Neural progenitor cell (in vitro differentiated cells): ENCODE results near the gene ZNF213. TPM values are rescaled to one million over a fixed set of nuclear protein-coding genes. Genes with fewer than 3 reads are reported as not detected.

Source experiments
- DNase-seq: peaks from one replicate; pipeline ENCODE4 v3.0.0-alpha.2; 2016; ENCODE audit warnings: low spot score
- H2AFZ ChIP-seq: fragments of 200-600 bp; sonication (generic); replicated peaks from 2 replicates; pipeline ENCODE4 v1.6.1; 2016; ENCODE audit warnings: antibody characterized with exemption
- H3F3A ChIP-seq: fragments of 200-600 bp; sonication (generic); 2 replicates; pipeline ENCODE4 v1.6.1; 2016; ENCODE audit warnings: antibody characterized with exemption, low read depth
- H3K27ac ChIP-seq: fragments of 200-600 bp; sonication (generic); 2 replicates; pipeline ENCODE4 v1.5.1; 2016; ENCODE audit warnings: mild to moderate bottlenecking
- H3K27me3 ChIP-seq: fragments of 200-600 bp; sonication (generic); 2 replicates; pipeline ENCODE4 v1.6.1; 2016; ENCODE audit warnings: mild to moderate bottlenecking, moderate library complexity
- H3K36me3 ChIP-seq: fragments of 200-600 bp; sonication (generic); 2 replicates; pipeline ENCODE4 v1.5.1; 2016
- H3K4me1 ChIP-seq: fragments of 200-600 bp; sonication (generic); 2 replicates; pipeline ENCODE4 v1.6.1; 2016; ENCODE audit warnings: mixed run types
- H3K4me2 ChIP-seq: fragments of 200-600 bp; sonication (generic); 2 replicates; pipeline ENCODE4 v1.6.1; 2016
- H3K4me3 ChIP-seq: fragments of 200-600 bp; sonication (generic); 2 replicates; pipeline ENCODE4 v1.5.1; 2016
- H3K79me2 ChIP-seq: fragments of 200-600 bp; sonication (generic); 2 replicates; pipeline ENCODE4 v1.6.1; 2016; ENCODE audit warnings: low read depth
- H3K9ac ChIP-seq: fragments of 200-600 bp; sonication (generic); 2 replicates; pipeline ENCODE4 v1.6.1; 2016
- H3K9me3 ChIP-seq: fragments of 200-600 bp; sonication (generic); 2 replicates; pipeline ENCODE4 v1.5.1; 2016; ENCODE audit warnings: low read depth
- H4K20me1 ChIP-seq: fragments of 200-600 bp; sonication (generic); 2 replicates; pipeline ENCODE4 v1.6.1; 2016; ENCODE audit warnings: low read depth
- H3K27ac Mint-ChIP-seq: 3 replicates; pipeline ENCODE4 v1.8.0; 2021; ENCODE audit warnings: mixed read lengths
- H3K27me3 Mint-ChIP-seq: 2 replicates; pipeline ENCODE4 v1.8.0; 2022; ENCODE audit warnings: low read depth, mild to moderate bottlenecking, inconsistent platforms, moderate library complexity, mixed read lengths; ENCODE audit not compliant: insufficient read depth
- H3K36me3 Mint-ChIP-seq: 3 replicates; pipeline ENCODE4 v1.8.0; 2021; ENCODE audit warnings: mixed read lengths
- H3K4me1 Mint-ChIP-seq: 3 replicates; pipeline ENCODE4 v1.8.0; 2021; ENCODE audit warnings: mixed read lengths
- H3K4me3 Mint-ChIP-seq: 3 replicates; pipeline ENCODE4 v1.8.0; 2021; ENCODE audit warnings: mild to moderate bottlenecking, moderate library complexity, mixed read lengths
- H3K9me3 Mint-ChIP-seq: 3 replicates; pipeline ENCODE4 v1.8.0; 2020; ENCODE audit warnings: mixed read lengths
- CTCF ChIP-seq: fragments of 200-600 bp; sonication (generic); IDR thresholded peaks from 2 replicates; pipeline ENCODE4 v1.5.1; 2017; ENCODE audit warnings: antibody characterized with exemption, mild to moderate bottlenecking
- EZH2 ChIP-seq: fragments of 200-600 bp; sonication (generic); IDR thresholded peaks from 2 replicates; pipeline ENCODE4 v1.6.1; 2017; ENCODE audit warnings: antibody characterized with exemption, mild to moderate bottlenecking, moderate library complexity
- EZH2phosphoT487 ChIP-seq: fragments of 200-600 bp; sonication (generic); IDR thresholded peaks from 2 replicates; pipeline ENCODE4 v1.6.1; 2017; ENCODE audit warnings: antibody characterized with exemption
- total RNA-seq: library from RNA; depleted of rRNA; stranded (reverse); fragments of >200 nt; gene quantifications from 2 replicates; pipeline ENCODE4 v1.2.3, GENCODE V29; 2015; ENCODE audit warnings: low replicate concordance

Gene ZNF213
- total RNA-seq, 1 donor from 2014 or later = 1.3 TPM

GRCh38 chr16:3148256-3149192 lies 13.7 kb downstream of the ZNF213 start:
- H3K4me3 ChIP-seq = no peak overlapping the region
- TF ChIP-seq EZH2 (no peak), CTCF (no peak), EZH2phosphoT487 (no peak)
- H3K9me3 Mint-ChIP-seq = peaks cover 13% of the 10 kb centered on the region
- DNase-seq = no peak
- H3K36me3 Mint-ChIP-seq = peaks cover 3% of the 10 kb centered on the region
- H4K20me1 ChIP-seq = peaks cover 9% of the 10 kb centered on the region
- no peaks in the 10 kb centered on the region for H3K36me3 ChIP-seq
- H3F3A ChIP-seq = peaks cover 41% of the 10 kb centered on the region
- peaks cover 31% of the 10 kb centered on the region for H3K27me3 Mint-ChIP-seq
- no peaks in the 10 kb centered on the region for H3K79me2 ChIP-seq
- no peaks in the 10 kb centered on the region for H3K9me3 ChIP-seq
- peaks cover 26% of the 10 kb centered on the region for H3K4me1 Mint-ChIP-seq
- no peaks in the 10 kb centered on the region for H3K4me1 ChIP-seq
- no peak overlapping the region for H3K4me2 ChIP-seq
- no peak overlapping the region for H3K9ac ChIP-seq
- peak overlapping the region; percentile 29 for H3K27ac Mint-ChIP-seq
- H2AFZ ChIP-seq = no peak overlapping the region
- peaks cover 31% of the 10 kb centered on the region for H3K27me3 ChIP-seq
- peak overlapping the region; percentile 91 for H3K4me3 Mint-ChIP-seq
- H3K27ac ChIP-seq = no peak overlapping the region

GRCh38 chr16:3149193-3149530 lies 14.3 kb downstream of the ZNF213 start:
- Histone ChIP-seq H2AFZ (peak overlapping the region; percentile 40), H3K9ac (no peak overlapping the region), H3F3A (peaks cover 41% of the 10 kb centered on the region), H3K4me1 (no peaks in the 10 kb centered on the region), H3K27me3 (peaks cover 38% of the 10 kb centered on the region), H3K79me2 (no peaks in the 10 kb centered on the region), H3K4me2 (peak overlapping the region; percentile 86), H3K9me3 (no peaks in the 10 kb centered on the region), H3K4me3 (peak overlapping the region; percentile 73), H3K27ac (no peak overlapping the region), H3K36me3 (no peaks in the 10 kb centered on the region), H4K20me1 (peaks cover 9% of the 10 kb centered on the region)
- Mint-ChIP-seq H3K27me3 (peaks cover 31% of the 10 kb centered on the region), H3K36me3 (peaks cover 3% of the 10 kb centered on the region), H3K9me3 (peaks cover 13% of the 10 kb centered on the region), H3K27ac (peak overlapping the region; percentile 29), H3K4me3 (peak overlapping the region; percentile 91), H3K4me1 (peaks cover 26% of the 10 kb centered on the region)
- TF ChIP-seq EZH2phosphoT487 (no peak), CTCF (no peak), EZH2 (no peak)
- DNase-seq = no peak

- H3K79me2 ChIP-seq = no peaks in the 10 kb centered on the region
These were observed 15.0 kb downstream of the ZNF213 start for GRCh38 chr16:3149630-3150345.

More at GRCh38 chr16:3149630-3150345, 15.0 kb downstream of the ZNF213 start:
- no peaks in the 10 kb centered on the region for H3K9me3 ChIP-seq
- Mint-ChIP-seq H3K4me3 (peak overlapping the region; percentile 91), H3K27ac (no peak overlapping the region), H3K36me3 (peaks cover 3% of the 10 kb centered on the region), H3K9me3 (peaks cover 13% of the 10 kb centered on the region), H3K4me1 (peaks cover 26% of the 10 kb centered on the region), H3K27me3 (peaks cover 33% of the 10 kb centered on the region)
- peak; percentile 88 for DNase-seq
- H3K36me3 ChIP-seq = no peaks in the 10 kb centered on the region
- H3K27ac ChIP-seq = no peak overlapping the region
- no peaks in the 10 kb centered on the region for H3K4me1 ChIP-seq
- peak; percentile 64 for TF ChIP-seq CTCF
- TF ChIP-seq EZH2 = peak; percentile 6
- no peak for TF ChIP-seq EZH2phosphoT487
- peaks cover 9% of the 10 kb centered on the region for H4K20me1 ChIP-seq
- H2AFZ ChIP-seq = peak overlapping the region; percentile 71
- H3K4me2 ChIP-seq = peak overlapping the region; percentile 86
- H3K4me3 ChIP-seq = peak overlapping the region; percentile 73
- H3K27me3 ChIP-seq = peaks cover 44% of the 10 kb centered on the region
- no peak overlapping the region for H3K9ac ChIP-seq
- H3F3A ChIP-seq = peaks cover 41% of the 10 kb centered on the region
